Gastroesophageal sphincter (tissue), 3 donors: ENCODE data around the gene CTNNBL1.

Source experiments
- EP300 ChIP-seq: sonication (generic); formaldehyde crosslinking; IDR thresholded peaks from one replicate; pipeline ENCODE4 v1.6.1; 2017; ENCODE audit warnings: antibody characterized with exemption, mild to moderate bottlenecking
- POLR2A ChIP-seq, 2 donors: fragments of 450-650 bp; IDR thresholded peaks; one replicate each; pipeline ENCODE4 v1.6.1; 2017; ENCODE audit warnings: antibody characterized with exemption in 2 of 2, mild to moderate bottlenecking in 2 of 2, moderate library complexity in 1 of 2
- TF ChIP-seq, protein P1 (sequence below), 4 experiments: fragments of 200-600 bp in 2 of 4; fragments of 450-650 bp in 2 of 4; sonication (generic) in 1 of 4; IDR thresholded peaks; one replicate each; pipeline ENCODE4 v1.5.1; 2017 to 2019; ENCODE audit warnings: antibody characterized with exemption in 4 of 4, mild to moderate bottlenecking in 2 of 4, moderate library complexity in 2 of 4

DNA sequence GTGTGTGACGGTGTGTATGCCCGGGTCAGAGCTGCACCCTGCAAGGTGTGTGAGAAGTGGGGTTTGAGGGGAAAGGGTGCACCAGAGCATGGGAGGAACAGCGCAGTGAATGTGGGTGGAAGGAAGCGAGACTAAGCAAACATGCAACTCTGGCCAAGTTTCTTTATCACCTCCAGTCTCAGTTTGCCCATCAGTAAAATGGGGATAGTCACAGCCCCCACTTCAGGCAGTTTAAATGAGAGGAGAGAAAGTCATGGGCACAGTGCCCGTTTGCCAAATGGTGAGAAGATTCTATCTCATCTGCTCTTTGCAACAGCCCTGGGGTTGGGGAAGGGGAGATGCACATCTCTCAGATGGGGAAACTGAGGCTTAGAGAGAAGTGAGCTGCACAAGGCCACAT lies 196.3 kb downstream of the CTNNBL1 start:
- TF ChIP-seq, protein P1, sequence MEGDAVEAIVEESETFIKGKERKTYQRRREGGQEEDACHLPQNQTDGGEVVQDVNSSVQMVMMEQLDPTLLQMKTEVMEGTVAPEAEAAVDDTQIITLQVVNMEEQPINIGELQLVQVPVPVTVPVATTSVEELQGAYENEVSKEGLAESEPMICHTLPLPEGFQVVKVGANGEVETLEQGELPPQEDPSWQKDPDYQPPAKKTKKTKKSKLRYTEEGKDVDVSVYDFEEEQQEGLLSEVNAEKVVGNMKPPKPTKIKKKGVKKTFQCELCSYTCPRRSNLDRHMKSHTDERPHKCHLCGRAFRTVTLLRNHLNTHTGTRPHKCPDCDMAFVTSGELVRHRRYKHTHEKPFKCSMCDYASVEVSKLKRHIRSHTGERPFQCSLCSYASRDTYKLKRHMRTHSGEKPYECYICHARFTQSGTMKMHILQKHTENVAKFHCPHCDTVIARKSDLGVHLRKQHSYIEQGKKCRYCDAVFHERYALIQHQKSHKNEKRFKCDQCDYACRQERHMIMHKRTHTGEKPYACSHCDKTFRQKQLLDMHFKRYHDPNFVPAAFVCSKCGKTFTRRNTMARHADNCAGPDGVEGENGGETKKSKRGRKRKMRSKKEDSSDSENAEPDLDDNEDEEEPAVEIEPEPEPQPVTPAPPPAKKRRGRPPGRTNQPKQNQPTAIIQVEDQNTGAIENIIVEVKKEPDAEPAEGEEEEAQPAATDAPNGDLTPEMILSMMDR (IDR thresholded peaks at IDR 0.05), result no peak
- TF ChIP-seq EP300, result no peak
- TF ChIP-seq POLR2A (IDR thresholded peaks at IDR 0.05), result no peak
